WTC11 (cell line): ENCODE measurements around the gene APRT. TPM values are rescaled to one million over a fixed set of nuclear protein-coding genes. Genes with fewer than 3 reads are reported as not detected.
A peak's percentile ranks its signal among the peaks of the same experiment; 100 is the strongest.

Experiments used
- ATAC-seq: fragments of 200-7000 bp; cut with Tn5 transposase; 2 replicates; pipeline ENCODE4 v1.10.0; 2021; ENCODE audit warnings: mild to moderate bottlenecking, moderate library complexity
- CTCF ChIA-PET: fragments of 300-600 bp; sonication (Branson Sonifier 250); formaldehyde crosslinking; loops from one replicate; lab custom pipeline; 2021; ENCODE audit warnings: antibody characterized with exemption; lab: Charles Lee
- POLR2A ChIA-PET: fragments of 350-600 bp; sonication (Branson Sonifier 250); formaldehyde crosslinking; loops from one replicate; lab custom pipeline; 2021; ENCODE audit warnings: antibody characterized with exemption; lab: Charles Lee
- DNase-seq: peaks from one replicate; pipeline ENCODE4 v3.0.0; 2021; ENCODE audit warnings: low spot score
- H3K27ac Mint-ChIP-seq: 2 replicates; pipeline ENCODE4 v1.8.0; 2021; ENCODE audit warnings: mixed read lengths
- H3K27me3 Mint-ChIP-seq: 2 replicates; pipeline ENCODE4 v1.8.0; 2021; ENCODE audit warnings: low read depth, mild to moderate bottlenecking, moderate library complexity, mixed read lengths
- H3K36me3 Mint-ChIP-seq: 2 replicates; pipeline ENCODE4 v1.8.0; 2021; ENCODE audit warnings: mixed read lengths
- H3K4me1 Mint-ChIP-seq: 2 replicates; pipeline ENCODE4 v1.8.0; 2022; ENCODE audit warnings: mixed read lengths
- H3K4me3 Mint-ChIP-seq: 2 replicates; pipeline ENCODE4 v1.8.0; 2021; ENCODE audit warnings: mild to moderate bottlenecking, moderate library complexity, mixed read lengths
- H3K9me3 Mint-ChIP-seq: 2 replicates; pipeline ENCODE4 v1.8.0; 2021; ENCODE audit warnings: mixed read lengths
- CBFB ChIP-seq: sonication (generic); formaldehyde crosslinking; IDR thresholded peaks from 2 replicates; pipeline ENCODE4 v1.8.1; 2022; ENCODE audit warnings: mild to moderate bottlenecking, low read depth, missing genetic modification reagents
- CREB1 ChIP-seq: sonication (generic); formaldehyde crosslinking; IDR thresholded peaks from 2 replicates; pipeline ENCODE4 v1.8.0; 2023; ENCODE audit warnings: mild to moderate bottlenecking, missing genetic modification reagents
- CREM ChIP-seq: sonication (generic); formaldehyde crosslinking; IDR thresholded peaks from 2 replicates; pipeline ENCODE4 v1.8.1; 2022; ENCODE audit warnings: mild to moderate bottlenecking, missing genetic modification reagents, moderate library complexity
- KAT7 ChIP-seq: sonication (generic); formaldehyde crosslinking; IDR thresholded peaks from 2 replicates; pipeline ENCODE4 v1.8.1; 2023; ENCODE audit warnings: missing genetic modification reagents, mild to moderate bottlenecking, borderline replicate concordance
- NFYB ChIP-seq: sonication (generic); formaldehyde crosslinking; conservative IDR thresholded peaks from 2 replicates; pipeline ENCODE4 v1.8.0; 2022; ENCODE audit warnings: low read depth, missing genetic modification reagents
- SMAD4 ChIP-seq: sonication (generic); formaldehyde crosslinking; IDR thresholded peaks from 2 replicates; pipeline ENCODE4 v1.8.0; 2022; ENCODE audit warnings: mild to moderate bottlenecking, missing genetic modification reagents
- TEAD1 ChIP-seq: sonication (generic); formaldehyde crosslinking; IDR thresholded peaks from 2 replicates; pipeline ENCODE4 v1.8.0; 2022; ENCODE audit warnings: mild to moderate bottlenecking, missing genetic modification reagents
- total RNA-seq: library from RNA; stranded (reverse); gene quantifications from 3 replicates; pipeline ENCODE4 v1.2.3, GENCODE V29; 2021
- TF ChIP-seq, protein P1 (sequence below): fragments of 250-450 bp; sonication (Bioruptor Pico); IDR thresholded peaks from 2 replicates; pipeline ENCODE4 v1.9.0; 2021; ENCODE audit warnings: mild to moderate bottlenecking
- TF ChIP-seq, protein P2 (sequence below): sonication (generic); formaldehyde crosslinking; IDR thresholded peaks from 2 replicates; pipeline ENCODE4 v1.8.0; 2023; ENCODE audit warnings: mild to moderate bottlenecking, missing genetic modification reagents
- TF ChIP-seq, protein P3 (sequence below): sonication (generic); formaldehyde crosslinking; IDR thresholded peaks from 2 replicates; pipeline ENCODE4 v1.8.1; 2022; ENCODE audit warnings: mild to moderate bottlenecking, moderate library complexity, missing genetic modification reagents
- TF ChIP-seq, protein P4 (sequence below): fragments of 250-450 bp; sonication (Bioruptor Pico); IDR thresholded peaks from 2 replicates; pipeline ENCODE4 v1.9.0; 2021; ENCODE audit warnings: mild to moderate bottlenecking
- TF ChIP-seq, protein P5 (sequence below): sonication (generic); formaldehyde crosslinking; IDR thresholded peaks from 2 replicates; pipeline ENCODE4 v1.8.1; 2022; ENCODE audit warnings: missing genetic modification reagents, borderline replicate concordance
- TF ChIP-seq, protein P6 (sequence below): fragments of 250-450 bp; sonication (Bioruptor Pico); conservative IDR thresholded peaks from 2 replicates; pipeline ENCODE4 v1.9.0; 2021; ENCODE audit warnings: mild to moderate bottlenecking

The APRT gene
- total RNA-seq, 1 experiment from 2014 or later: 288 TPM

DNA sequence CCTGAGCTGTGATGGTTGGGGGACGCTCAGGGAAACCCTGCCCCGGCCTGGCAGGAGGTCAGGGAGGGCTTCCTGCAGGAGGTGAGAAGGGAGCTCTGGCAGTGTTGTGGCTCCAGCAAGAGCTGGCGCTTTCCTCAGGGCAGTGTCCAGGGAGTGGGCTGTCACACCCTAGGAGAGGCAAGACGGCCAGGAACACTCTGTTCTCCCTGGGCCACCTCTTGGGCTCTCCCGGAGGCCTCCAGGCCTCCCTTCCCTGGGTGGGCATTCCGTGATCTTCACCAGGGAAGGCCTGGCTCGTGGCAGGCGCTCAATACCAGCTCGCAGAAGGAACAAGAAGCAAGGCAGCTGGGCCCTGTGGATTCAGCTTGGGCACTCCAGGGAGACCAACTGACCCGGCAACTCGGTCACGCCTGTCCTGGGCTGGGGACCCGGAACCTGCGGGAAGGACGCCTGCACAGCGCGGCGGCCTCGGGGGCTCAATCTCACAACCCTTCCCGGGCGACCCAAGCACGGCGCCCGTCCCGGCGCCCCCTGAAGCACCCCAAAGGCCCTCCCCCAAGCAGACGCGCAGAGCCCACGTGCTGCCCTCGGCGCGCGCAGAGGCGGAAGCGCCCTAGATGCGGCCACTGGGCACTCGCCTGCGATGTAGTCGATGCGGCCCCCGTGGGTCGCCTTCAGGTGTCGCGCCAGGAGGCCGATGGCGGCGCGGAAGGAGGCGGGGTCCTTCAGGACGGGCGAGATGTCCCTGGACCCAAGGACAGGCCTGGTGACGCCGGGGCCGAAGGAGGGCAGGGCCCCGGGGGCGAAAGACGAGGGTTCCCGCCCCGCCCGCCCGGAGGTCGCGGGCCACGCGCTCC lies 588 bp downstream of the APRT start (continued):
- TF ChIP-seq, protein P1, sequence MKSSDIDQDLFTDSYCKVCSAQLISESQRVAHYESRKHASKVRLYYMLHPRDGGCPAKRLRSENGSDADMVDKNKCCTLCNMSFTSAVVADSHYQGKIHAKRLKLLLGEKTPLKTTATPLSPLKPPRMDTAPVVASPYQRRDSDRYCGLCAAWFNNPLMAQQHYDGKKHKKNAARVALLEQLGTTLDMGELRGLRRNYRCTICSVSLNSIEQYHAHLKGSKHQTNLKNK (CRISPR knock-in tag): no peak
- TF ChIP-seq, protein P2, sequence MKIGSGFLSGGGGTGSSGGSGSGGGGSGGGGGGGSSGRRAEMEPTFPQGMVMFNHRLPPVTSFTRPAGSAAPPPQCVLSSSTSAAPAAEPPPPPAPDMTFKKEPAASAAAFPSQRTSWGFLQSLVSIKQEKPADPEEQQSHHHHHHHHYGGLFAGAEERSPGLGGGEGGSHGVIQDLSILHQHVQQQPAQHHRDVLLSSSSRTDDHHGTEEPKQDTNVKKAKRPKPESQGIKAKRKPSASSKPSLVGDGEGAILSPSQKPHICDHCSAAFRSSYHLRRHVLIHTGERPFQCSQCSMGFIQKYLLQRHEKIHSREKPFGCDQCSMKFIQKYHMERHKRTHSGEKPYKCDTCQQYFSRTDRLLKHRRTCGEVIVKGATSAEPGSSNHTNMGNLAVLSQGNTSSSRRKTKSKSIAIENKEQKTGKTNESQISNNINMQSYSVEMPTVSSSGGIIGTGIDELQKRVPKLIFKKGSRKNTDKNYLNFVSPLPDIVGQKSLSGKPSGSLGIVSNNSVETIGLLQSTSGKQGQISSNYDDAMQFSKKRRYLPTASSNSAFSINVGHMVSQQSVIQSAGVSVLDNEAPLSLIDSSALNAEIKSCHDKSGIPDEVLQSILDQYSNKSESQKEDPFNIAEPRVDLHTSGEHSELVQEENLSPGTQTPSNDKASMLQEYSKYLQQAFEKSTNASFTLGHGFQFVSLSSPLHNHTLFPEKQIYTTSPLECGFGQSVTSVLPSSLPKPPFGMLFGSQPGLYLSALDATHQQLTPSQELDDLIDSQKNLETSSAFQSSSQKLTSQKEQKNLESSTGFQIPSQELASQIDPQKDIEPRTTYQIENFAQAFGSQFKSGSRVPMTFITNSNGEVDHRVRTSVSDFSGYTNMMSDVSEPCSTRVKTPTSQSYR (CRISPR knock-in tag): no peak
- TF ChIP-seq NFYB (CRISPR knock-in tag): peak; percentile 28
- TF ChIP-seq, protein P3, sequence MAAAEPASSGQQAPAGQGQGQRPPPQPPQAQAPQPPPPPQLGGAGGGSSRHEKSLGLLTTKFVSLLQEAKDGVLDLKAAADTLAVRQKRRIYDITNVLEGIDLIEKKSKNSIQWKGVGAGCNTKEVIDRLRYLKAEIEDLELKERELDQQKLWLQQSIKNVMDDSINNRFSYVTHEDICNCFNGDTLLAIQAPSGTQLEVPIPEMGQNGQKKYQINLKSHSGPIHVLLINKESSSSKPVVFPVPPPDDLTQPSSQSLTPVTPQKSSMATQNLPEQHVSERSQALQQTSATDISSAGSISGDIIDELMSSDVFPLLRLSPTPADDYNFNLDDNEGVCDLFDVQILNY (CRISPR knock-in tag): no peak
- TF ChIP-seq TEAD1 (CRISPR knock-in tag): peak; percentile 18; the same call in 1 of the 2 replicates
- TF ChIP-seq CBFB (CRISPR knock-in tag): no peak
- TF ChIP-seq CREB1 (CRISPR knock-in tag): no peak; the same call in 1 of the 2 replicates
- TF ChIP-seq, protein P4, sequence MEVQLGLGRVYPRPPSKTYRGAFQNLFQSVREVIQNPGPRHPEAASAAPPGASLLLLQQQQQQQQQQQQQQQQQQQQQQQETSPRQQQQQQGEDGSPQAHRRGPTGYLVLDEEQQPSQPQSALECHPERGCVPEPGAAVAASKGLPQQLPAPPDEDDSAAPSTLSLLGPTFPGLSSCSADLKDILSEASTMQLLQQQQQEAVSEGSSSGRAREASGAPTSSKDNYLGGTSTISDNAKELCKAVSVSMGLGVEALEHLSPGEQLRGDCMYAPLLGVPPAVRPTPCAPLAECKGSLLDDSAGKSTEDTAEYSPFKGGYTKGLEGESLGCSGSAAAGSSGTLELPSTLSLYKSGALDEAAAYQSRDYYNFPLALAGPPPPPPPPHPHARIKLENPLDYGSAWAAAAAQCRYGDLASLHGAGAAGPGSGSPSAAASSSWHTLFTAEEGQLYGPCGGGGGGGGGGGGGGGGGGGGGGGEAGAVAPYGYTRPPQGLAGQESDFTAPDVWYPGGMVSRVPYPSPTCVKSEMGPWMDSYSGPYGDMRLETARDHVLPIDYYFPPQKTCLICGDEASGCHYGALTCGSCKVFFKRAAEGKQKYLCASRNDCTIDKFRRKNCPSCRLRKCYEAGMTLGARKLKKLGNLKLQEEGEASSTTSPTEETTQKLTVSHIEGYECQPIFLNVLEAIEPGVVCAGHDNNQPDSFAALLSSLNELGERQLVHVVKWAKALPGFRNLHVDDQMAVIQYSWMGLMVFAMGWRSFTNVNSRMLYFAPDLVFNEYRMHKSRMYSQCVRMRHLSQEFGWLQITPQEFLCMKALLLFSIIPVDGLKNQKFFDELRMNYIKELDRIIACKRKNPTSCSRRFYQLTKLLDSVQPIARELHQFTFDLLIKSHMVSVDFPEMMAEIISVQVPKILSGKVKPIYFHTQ (CRISPR knock-in tag): no peak
- 0 out of 2 replicates have a peak, but pooled peaks have one; percentile 66 for TF ChIP-seq KAT7 (CRISPR knock-in tag)
- TF ChIP-seq, protein P5, sequence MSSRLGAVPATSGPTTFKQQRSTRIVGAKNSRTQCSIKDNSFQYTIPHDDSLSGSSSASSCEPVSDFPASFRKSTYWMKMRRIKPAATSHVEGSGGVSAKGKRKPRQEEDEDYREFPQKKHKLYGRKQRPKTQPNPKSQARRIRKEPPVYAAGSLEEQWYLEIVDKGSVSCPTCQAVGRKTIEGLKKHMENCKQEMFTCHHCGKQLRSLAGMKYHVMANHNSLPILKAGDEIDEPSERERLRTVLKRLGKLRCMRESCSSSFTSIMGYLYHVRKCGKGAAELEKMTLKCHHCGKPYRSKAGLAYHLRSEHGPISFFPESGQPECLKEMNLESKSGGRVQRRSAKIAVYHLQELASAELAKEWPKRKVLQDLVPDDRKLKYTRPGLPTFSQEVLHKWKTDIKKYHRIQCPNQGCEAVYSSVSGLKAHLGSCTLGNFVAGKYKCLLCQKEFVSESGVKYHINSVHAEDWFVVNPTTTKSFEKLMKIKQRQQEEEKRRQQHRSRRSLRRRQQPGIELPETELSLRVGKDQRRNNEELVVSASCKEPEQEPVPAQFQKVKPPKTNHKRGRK (CRISPR knock-in tag): no peak
- TF ChIP-seq SMAD4: 0 out of 2 replicates have a peak, but pooled peaks have one; percentile 11
- TF ChIP-seq CREM (CRISPR knock-in tag): 0 out of 2 replicates have a peak, but pooled peaks have one; percentile 3

DNA sequence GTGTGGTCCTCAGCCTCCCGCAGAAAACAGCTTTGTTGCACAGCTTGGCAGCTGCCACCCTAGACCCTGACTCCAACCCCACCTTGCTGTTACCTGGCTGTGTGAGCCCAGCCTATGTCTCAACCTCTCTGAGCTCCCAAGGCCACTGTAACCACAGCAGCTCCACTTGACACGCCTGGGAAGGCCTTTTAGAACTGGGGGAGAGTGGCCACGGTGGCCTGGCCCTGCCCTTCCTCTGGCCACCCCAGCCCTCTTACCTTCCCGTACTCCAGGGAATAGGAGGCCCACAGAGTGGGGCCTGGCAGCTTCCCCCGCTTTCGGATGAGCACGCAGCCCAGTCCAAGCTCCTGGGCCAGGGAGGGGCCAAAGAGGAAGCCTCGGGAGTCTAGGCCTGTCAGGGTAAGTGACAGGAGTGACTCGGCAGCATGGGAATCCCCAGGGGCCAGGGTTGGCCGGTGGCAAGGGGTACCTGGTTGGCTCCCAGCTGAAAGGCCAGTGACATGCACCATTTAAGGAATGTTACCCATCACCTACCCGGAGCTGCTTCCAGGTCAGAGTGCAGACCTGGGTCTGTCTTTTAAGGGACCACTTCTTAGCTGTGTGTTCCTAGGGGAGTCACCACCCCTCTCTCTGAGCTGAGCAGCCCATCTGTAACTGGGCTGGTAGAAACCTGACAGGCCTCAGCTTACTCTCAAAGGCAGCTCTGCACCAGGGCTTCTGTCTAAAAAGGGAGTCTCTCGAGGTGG lies 1.4 kb downstream of the APRT start:
- Mint-ChIP-seq H3K27me3 (no peaks in the 10 kb centered on the region), H3K27ac (peak overlapping the region; percentile 65), H3K4me1 (peaks cover 14% of the 10 kb centered on the region), H3K36me3 (peaks cover 39% of the 10 kb centered on the region), H3K9me3 (no peaks in the 10 kb centered on the region), H3K4me3 (peak overlapping the region; percentile 87)
- TF ChIP-seq, protein P5 (CRISPR knock-in tag): no peak
- TF ChIP-seq, protein P4 (CRISPR knock-in tag): peak; percentile 9; the same call in 1 of the 2 replicates
- TF ChIP-seq, protein P3 (CRISPR knock-in tag): 0 out of 2 replicates have a peak, but pooled peaks have one; percentile 21
- TF ChIP-seq KAT7 (CRISPR knock-in tag): 0 out of 2 replicates have a peak, but pooled peaks have one; percentile 16
- TF ChIP-seq, protein P6, sequence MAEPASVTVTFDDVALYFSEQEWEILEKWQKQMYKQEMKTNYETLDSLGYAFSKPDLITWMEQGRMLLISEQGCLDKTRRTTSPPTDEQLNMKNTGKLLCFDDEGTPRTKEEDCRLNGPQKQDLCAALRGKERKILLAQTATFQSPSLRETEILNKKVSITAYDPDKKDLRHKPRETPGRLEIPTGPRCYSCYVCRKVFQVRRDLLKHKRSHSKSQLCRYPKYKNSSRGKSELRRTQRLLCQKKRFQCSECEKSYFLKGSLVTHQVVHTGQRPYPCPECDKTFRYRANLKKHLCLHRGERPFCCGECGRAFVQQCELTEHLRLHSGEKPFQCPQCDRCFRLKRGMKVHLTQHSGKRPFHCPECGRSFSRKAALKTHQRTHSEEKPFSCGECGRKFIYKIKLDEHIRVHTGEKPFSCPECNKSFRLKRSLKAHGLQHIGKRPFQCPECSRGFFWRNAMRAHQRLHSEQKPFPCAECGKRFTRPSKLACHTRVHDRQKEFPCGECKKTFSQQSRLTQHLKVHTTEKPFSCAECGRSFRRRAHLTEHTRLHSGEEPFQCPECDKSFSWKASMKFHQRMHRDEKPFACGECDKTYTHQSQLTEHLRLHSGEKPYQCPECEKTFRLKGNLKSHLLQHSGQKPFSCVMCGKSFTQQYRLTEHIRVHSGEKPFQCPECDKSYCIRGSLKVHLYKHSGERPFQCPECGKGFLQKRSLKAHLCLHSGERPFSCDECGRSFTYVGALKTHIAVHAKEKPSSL (CRISPR knock-in tag): 0 out of 2 replicates have a peak, but pooled peaks have one; percentile 16
- POLR2A ChIA-PET: interaction anchor here (0.8 to 2.2 kb wide), 7 partner anchors 26 to 357 kb away, joined by 3 to 5 read pairs (median 3); no protein-coding TSS in a partner anchor
- CTCF ChIA-PET: interaction anchor here (0.7 to 5.7 kb wide), 11 partner anchors 26 to 357 kb away, joined by 3 to 47 read pairs (median 5); no protein-coding TSS in a partner anchor
- no peak for ATAC-seq
- no peak for DNase-seq
